Astrocyte (in vitro differentiated cells and primary cell): ENCODE data around the gene HVCN1. TPM values are rescaled to one million over a fixed set of nuclear protein-coding genes. Genes with fewer than 3 reads are reported as not detected.

Experiments used
- DNase-seq: peaks from one replicate; pipeline ENCODE4 v3.0.0-alpha.2; 2010; ENCODE audit warnings: low read depth
- FAIRE-seq: peaks from 2 replicates; lab custom pipeline; 2011; peaks lifted over from hg19 to GRCh38; lab: Jason Lieb, UNC
- H2AFZ ChIP-seq: 2 replicates; pipeline ENCODE4 v1.6.0; 2012; ENCODE audit warnings: low read depth, low read length, inconsistent platforms
- H3K27ac ChIP-seq: 2 replicates; pipeline ENCODE4 v1.5.1; 2011; ENCODE audit warnings: low read depth, low read length, inconsistent platforms
- H3K27me3 ChIP-seq: 2 replicates; pipeline ENCODE4 v1.6.0; 2011; ENCODE audit warnings: low read length, inconsistent platforms; ENCODE audit not compliant: insufficient read depth
- H3K36me3 ChIP-seq: 2 replicates; pipeline ENCODE4 v1.5.1; 2011; ENCODE audit warnings: low read length, inconsistent platforms; ENCODE audit not compliant: insufficient read depth
- H3K4me1 ChIP-seq: 2 replicates; pipeline ENCODE4 v1.5.1; 2011; ENCODE audit warnings: low read length, inconsistent platforms; ENCODE audit not compliant: insufficient read depth
- H3K4me2 ChIP-seq: 2 replicates; pipeline ENCODE4 v1.6.0; 2012; ENCODE audit warnings: low read length, inconsistent platforms
- H3K4me3 ChIP-seq: 2 replicates; pipeline ENCODE4 v1.5.1; 2011; ENCODE audit warnings: low read depth, mild to moderate bottlenecking, low read length, inconsistent platforms; ENCODE audit not compliant: insufficient read depth
- H3K79me2 ChIP-seq: 2 replicates; pipeline ENCODE4 v1.6.0; 2012; ENCODE audit warnings: mild to moderate bottlenecking, low read length, inconsistent platforms; ENCODE audit not compliant: insufficient read depth
- H3K9ac ChIP-seq: 2 replicates; pipeline ENCODE4 v1.6.0; 2012; ENCODE audit warnings: mild to moderate bottlenecking, low read length, inconsistent platforms
- H3K9me3 ChIP-seq: 2 replicates; pipeline ENCODE4 v1.5.1; 2012; ENCODE audit warnings: low read depth, mild to moderate bottlenecking, low read length, inconsistent platforms; ENCODE audit not compliant: insufficient read depth
- H4K20me1 ChIP-seq: 2 replicates; pipeline ENCODE4 v1.6.0; 2012; ENCODE audit warnings: low read length, inconsistent platforms; ENCODE audit not compliant: insufficient read depth
- H3K27ac Mint-ChIP-seq: one replicate; pipeline ENCODE4 v1.8.0; 2021; ENCODE audit warnings: mild to moderate bottlenecking, mixed read lengths; ENCODE audit not compliant: unreplicated experiment
- H3K27me3 Mint-ChIP-seq: one replicate; pipeline ENCODE4 v1.8.0; 2021; ENCODE audit warnings: low read depth, mixed read lengths; ENCODE audit not compliant: unreplicated experiment
- H3K36me3 Mint-ChIP-seq: one replicate; pipeline ENCODE4 v1.8.0; 2021; ENCODE audit warnings: low read depth, mixed read lengths; ENCODE audit not compliant: unreplicated experiment
- H3K4me1 Mint-ChIP-seq: one replicate; pipeline ENCODE4 v1.8.0; 2021; ENCODE audit warnings: low read depth, mixed read lengths; ENCODE audit not compliant: unreplicated experiment
- H3K4me3 Mint-ChIP-seq: one replicate; pipeline ENCODE4 v1.8.0; 2021; ENCODE audit warnings: mild to moderate bottlenecking, moderate library complexity, mixed read lengths; ENCODE audit not compliant: unreplicated experiment
- H3K9me3 Mint-ChIP-seq: one replicate; pipeline ENCODE4 v1.8.0; 2021; ENCODE audit warnings: mild to moderate bottlenecking, mixed read lengths; ENCODE audit not compliant: unreplicated experiment
- EZH2 ChIP-seq: IDR thresholded peaks from 2 replicates; pipeline ENCODE4 v1.6.1; 2012; ENCODE audit warnings: mild to moderate bottlenecking, low read length, inconsistent platforms; ENCODE audit not compliant: insufficient read depth
- total RNA-seq: library from RNA; stranded (reverse); gene quantifications from 2 replicates; pipeline ENCODE4 v1.2.1, GENCODE V29; 2021
- TF ChIP-seq, protein P1 (sequence below): IDR thresholded peaks from 2 replicates; pipeline ENCODE4 v1.5.1; 2011; ENCODE audit warnings: low read depth, mild to moderate bottlenecking, inconsistent platforms, low read length, moderate library complexity; ENCODE audit not compliant: insufficient read depth

Gene HVCN1
- total RNA-seq, 1 donor from 2014 or later, result 1.0 TPM

GRCh38 chr12:110717037-110717436 lies 28.1 kb upstream of the HVCN1 start:
- FAIRE-seq, result no peak

GRCh38 chr12:110708917-110709316 lies 20.0 kb upstream of the HVCN1 start:
- Histone ChIP-seq H3K27me3 (no peaks in the 10 kb centered on the region), H3K4me2 (no peak overlapping the region), H3K27ac (no peak overlapping the region), H3K9ac (no peak overlapping the region), H3K79me2 (no peaks in the 10 kb centered on the region), H3K4me3 (no peak overlapping the region), H4K20me1 (no peaks in the 10 kb centered on the region), H3K4me1 (no peaks in the 10 kb centered on the region), H3K9me3 (no peaks in the 10 kb centered on the region), H2AFZ (no peak overlapping the region), H3K36me3 (no peaks in the 10 kb centered on the region)
- TF ChIP-seq, protein P1, sequence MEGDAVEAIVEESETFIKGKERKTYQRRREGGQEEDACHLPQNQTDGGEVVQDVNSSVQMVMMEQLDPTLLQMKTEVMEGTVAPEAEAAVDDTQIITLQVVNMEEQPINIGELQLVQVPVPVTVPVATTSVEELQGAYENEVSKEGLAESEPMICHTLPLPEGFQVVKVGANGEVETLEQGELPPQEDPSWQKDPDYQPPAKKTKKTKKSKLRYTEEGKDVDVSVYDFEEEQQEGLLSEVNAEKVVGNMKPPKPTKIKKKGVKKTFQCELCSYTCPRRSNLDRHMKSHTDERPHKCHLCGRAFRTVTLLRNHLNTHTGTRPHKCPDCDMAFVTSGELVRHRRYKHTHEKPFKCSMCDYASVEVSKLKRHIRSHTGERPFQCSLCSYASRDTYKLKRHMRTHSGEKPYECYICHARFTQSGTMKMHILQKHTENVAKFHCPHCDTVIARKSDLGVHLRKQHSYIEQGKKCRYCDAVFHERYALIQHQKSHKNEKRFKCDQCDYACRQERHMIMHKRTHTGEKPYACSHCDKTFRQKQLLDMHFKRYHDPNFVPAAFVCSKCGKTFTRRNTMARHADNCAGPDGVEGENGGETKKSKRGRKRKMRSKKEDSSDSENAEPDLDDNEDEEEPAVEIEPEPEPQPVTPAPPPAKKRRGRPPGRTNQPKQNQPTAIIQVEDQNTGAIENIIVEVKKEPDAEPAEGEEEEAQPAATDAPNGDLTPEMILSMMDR, result no peak
- FAIRE-seq (no peak), DNase-seq (no peak)
- no peak overlapping the region for H3K27ac Mint-ChIP-seq
- peaks cover 2% of the 10 kb centered on the region for H3K36me3 Mint-ChIP-seq
- H3K4me1 Mint-ChIP-seq, result no peaks in the 10 kb centered on the region
- no peaks in the 10 kb centered on the region for H3K27me3 Mint-ChIP-seq
- H3K4me3 Mint-ChIP-seq, result no peak overlapping the region
- no peaks in the 10 kb centered on the region for H3K9me3 Mint-ChIP-seq

More at GRCh38 chr12:110717037-110717436, 28.1 kb upstream of the HVCN1 start:
- DNase-seq, result no peak
- no peaks in the 10 kb centered on the region for H3K4me1 ChIP-seq
- peaks cover 29% of the 10 kb centered on the region for H4K20me1 ChIP-seq
- no peak overlapping the region for H3K9ac ChIP-seq
- no peaks in the 10 kb centered on the region for H3K27me3 Mint-ChIP-seq
- no peaks in the 10 kb centered on the region for H3K9me3 ChIP-seq
- H3K4me3 Mint-ChIP-seq, result no peak overlapping the region
- H3K36me3 Mint-ChIP-seq, result peaks cover 2% of the 10 kb centered on the region
- H2AFZ ChIP-seq, result no peak overlapping the region
- TF ChIP-seq, protein P1, result no peak
- no peak for TF ChIP-seq EZH2
- H3K36me3 ChIP-seq, result peaks cover 35% of the 10 kb centered on the region
- no peaks in the 10 kb centered on the region for H3K79me2 ChIP-seq
- H3K27ac ChIP-seq, result no peak overlapping the region
- H3K27ac Mint-ChIP-seq, result no peak overlapping the region
- no peaks in the 10 kb centered on the region for H3K27me3 ChIP-seq
- no peaks in the 10 kb centered on the region for H3K4me1 Mint-ChIP-seq
- H3K9me3 Mint-ChIP-seq, result no peaks in the 10 kb centered on the region
- no peak overlapping the region for H3K4me3 ChIP-seq
- no peak overlapping the region for H3K4me2 ChIP-seq

GRCh38 chr12:110705309-110705708 lies 16.4 kb upstream of the HVCN1 start:
- H3K36me3 ChIP-seq, result no peaks in the 10 kb centered on the region
- H3K4me1 ChIP-seq, result no peaks in the 10 kb centered on the region
- no peaks in the 10 kb centered on the region for H3K27me3 ChIP-seq
- no peaks in the 10 kb centered on the region for H3K4me1 Mint-ChIP-seq
- H3K36me3 Mint-ChIP-seq, result peaks cover 2% of the 10 kb centered on the region
- H3K27ac ChIP-seq, result no peak overlapping the region
- FAIRE-seq (no peak), DNase-seq (no peak)
- TF ChIP-seq, protein P1, result no peak
- no peak for TF ChIP-seq EZH2
- H3K4me2 ChIP-seq, result no peak overlapping the region
- no peaks in the 10 kb centered on the region for H3K79me2 ChIP-seq
- H3K27ac Mint-ChIP-seq, result no peak overlapping the region
- no peaks in the 10 kb centered on the region for H3K9me3 ChIP-seq
- H2AFZ ChIP-seq, result no peak overlapping the region
- H3K9me3 Mint-ChIP-seq, result no peaks in the 10 kb centered on the region
- no peak overlapping the region for H3K4me3 Mint-ChIP-seq
- H3K27me3 Mint-ChIP-seq, result no peaks in the 10 kb centered on the region
- H3K4me3 ChIP-seq, result no peak overlapping the region
- no peaks in the 10 kb centered on the region for H4K20me1 ChIP-seq
- no peak overlapping the region for H3K9ac ChIP-seq
